Suprapubic skin (tissue), 4 donors: ENCODE measurements around the gene PTPRM. TPM values are rescaled to one million over a fixed set of nuclear protein-coding genes. Genes with fewer than 3 reads are reported as not detected.
"Not testable (repeated sequence)": the region's sequence is repeated elsewhere in the genome, so short reads cannot be mapped to it uniquely, and the experiment has no call there.

ENCODE experiments used
- DNase-seq, 2 donors: peaks; one replicate each; pipeline ENCODE4 v3.0.0-alpha.2; 2019; ENCODE audit warnings: low spot score in 2 of 2
- H3K27ac ChIP-seq: fragments of 200-600 bp; sonication (generic); one replicate; pipeline ENCODE4 v1.5.1; 2019
- H3K27me3 ChIP-seq: fragments of 200-600 bp; sonication (generic); one replicate; pipeline ENCODE4 v1.5.1; 2019
- H3K36me3 ChIP-seq: fragments of 200-600 bp; sonication (generic); one replicate; pipeline ENCODE4 v1.5.1; 2019
- H3K4me1 ChIP-seq: fragments of 200-600 bp; sonication (generic); one replicate; pipeline ENCODE4 v1.5.1; 2019
- H3K4me3 ChIP-seq: fragments of 200-600 bp; sonication (generic); one replicate; pipeline ENCODE4 v1.5.1; 2019; ENCODE audit warnings: mild to moderate bottlenecking
- H3K9me3 ChIP-seq: fragments of 200-600 bp; sonication (generic); one replicate; pipeline ENCODE4 v1.5.1; 2019
- EP300 ChIP-seq: sonication (generic); formaldehyde crosslinking; IDR thresholded peaks from one replicate; pipeline ENCODE4 v1.6.1; 2017; ENCODE audit warnings: antibody characterized with exemption
- POLR2A ChIP-seq, 2 donors: fragments of 450-650 bp; IDR thresholded peaks; one replicate each; pipeline ENCODE4 v1.6.1; 2017; ENCODE audit warnings: antibody characterized with exemption in 2 of 2, mild to moderate bottlenecking in 2 of 2, moderate library complexity in 2 of 2
- POLR2AphosphoS5 ChIP-seq, 3 donors: sonication (generic); formaldehyde crosslinking; IDR thresholded peaks; one replicate each; pipeline ENCODE4 v1.6.1; 2017; ENCODE audit warnings: antibody characterized with exemption in 3 of 3
- WGBS: methylation state at CpG from one replicate; pipeline ENCODE4 v1.1.5; 2018; 5-methylcytosine and 5-hydroxymethylcytosine counted together
- total RNA-seq, 4 donors: library from RNA; depleted of rRNA; stranded (reverse); fragments of >200 nt; gene quantifications; one replicate each; pipeline ENCODE4 v1.1.0, GENCODE V29; 2016
- TF ChIP-seq, protein P1 (sequence below), 2 donors: fragments of 200-600 bp in 1 of 2; fragments of 450-650 bp in 1 of 2; sonication (generic) in 1 of 2; IDR thresholded peaks; one replicate each; pipeline ENCODE4 v1.5.1; 2016 to 2019; ENCODE audit warnings: antibody characterized with exemption in 2 of 2, mild to moderate bottlenecking in 1 of 2, moderate library complexity in 1 of 2

Gene PTPRM
- total RNA-seq, 4 donors from 2014 or later: 19.8 to 73.7 (median 40.0) TPM

DNA sequence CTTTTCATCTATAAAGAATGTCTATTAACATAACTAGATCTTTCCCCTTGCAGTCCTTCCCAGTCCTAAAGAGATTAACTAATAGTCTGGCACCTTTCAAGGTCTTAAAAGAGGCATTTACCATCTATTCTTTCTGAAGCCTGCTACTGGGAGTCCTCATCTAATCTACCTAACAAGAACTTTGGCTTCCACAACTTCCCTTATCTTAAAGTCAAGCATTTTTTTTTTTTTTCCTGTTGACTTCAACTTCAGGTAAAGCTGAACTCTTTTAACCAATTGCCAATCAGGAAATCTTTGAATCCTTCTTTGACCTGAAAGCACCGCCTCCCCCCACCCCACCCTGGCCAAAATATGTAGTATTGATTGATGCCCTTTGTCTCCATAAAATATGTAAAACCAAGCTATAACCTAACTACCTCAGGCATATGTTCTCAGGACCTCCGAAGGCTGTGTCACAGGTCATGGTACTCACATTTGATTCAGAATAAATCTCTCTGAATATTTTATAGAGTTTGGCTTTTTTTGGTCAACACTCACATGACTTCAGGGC is 168.6 kb downstream of the PTPRM start:
- H3K4me3 ChIP-seq: no peak overlapping the region
- no peaks in the 10 kb centered on the region for H3K36me3 ChIP-seq
- H3K27ac ChIP-seq: no peak overlapping the region
- TF ChIP-seq EP300 (no peak), POLR2AphosphoS5 (IDR thresholded peaks at IDR 0.05) (no peak)
- no peaks in the 10 kb centered on the region for H3K9me3 ChIP-seq
- WGBS: 90% methylated on average over 2 of the region's 2 CpGs
- H3K27me3 ChIP-seq: no peaks in the 10 kb centered on the region
- DNase-seq: no peak
- H3K4me1 ChIP-seq: no peaks in the 10 kb centered on the region

DNA sequence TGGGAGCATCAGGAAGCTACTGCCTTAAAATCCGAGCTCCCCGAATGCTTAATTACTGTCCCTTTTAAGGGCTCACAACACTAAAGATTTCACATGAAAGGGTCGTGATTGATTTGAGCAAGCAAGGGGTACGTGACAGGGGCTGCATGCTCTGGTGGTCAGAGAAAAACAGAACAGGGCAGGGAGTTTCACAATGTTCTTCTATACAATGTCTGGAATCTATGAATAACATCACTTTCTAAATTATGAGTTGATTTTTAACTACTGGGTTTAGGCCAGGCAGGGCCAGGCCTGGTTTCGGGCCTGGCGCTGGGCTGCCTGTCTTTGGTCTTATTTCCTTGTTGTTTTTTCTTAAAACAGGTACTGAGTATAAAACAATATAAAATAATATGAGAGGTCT is 169.4 kb downstream of the PTPRM start:
- not testable (repeated sequence) for H3K9me3 ChIP-seq, H3K4me3 ChIP-seq, H3K27me3 ChIP-seq, H3K36me3 ChIP-seq, H3K27ac ChIP-seq, DNase-seq, H3K4me1 ChIP-seq
- WGBS: 94% methylated on average over 6 of the region's 6 CpGs

DNA sequence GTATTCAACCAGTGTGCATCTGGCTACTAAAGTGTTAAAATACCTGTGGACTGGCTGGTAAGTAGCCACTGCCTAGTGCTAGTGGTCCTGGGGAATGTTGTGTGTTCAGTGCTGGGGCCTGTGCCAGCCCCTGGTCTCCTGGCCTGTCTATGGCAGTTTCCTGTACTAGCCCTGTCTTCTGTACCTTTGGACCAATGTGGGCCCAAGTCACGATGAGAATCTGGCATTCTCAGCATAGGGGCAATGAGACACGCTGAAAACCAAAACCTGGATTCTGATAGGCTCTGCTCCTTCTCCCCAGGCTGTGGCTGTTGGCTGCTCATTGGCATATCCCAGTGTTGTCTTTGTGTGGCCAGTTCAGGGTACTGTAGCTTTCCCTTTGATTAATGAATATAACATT is 170.4 kb downstream of the PTPRM start:
- no peaks in the 10 kb centered on the region for H3K9me3 ChIP-seq
- no peak for DNase-seq
- TF ChIP-seq EP300: no peak
- TF ChIP-seq, protein P1, sequence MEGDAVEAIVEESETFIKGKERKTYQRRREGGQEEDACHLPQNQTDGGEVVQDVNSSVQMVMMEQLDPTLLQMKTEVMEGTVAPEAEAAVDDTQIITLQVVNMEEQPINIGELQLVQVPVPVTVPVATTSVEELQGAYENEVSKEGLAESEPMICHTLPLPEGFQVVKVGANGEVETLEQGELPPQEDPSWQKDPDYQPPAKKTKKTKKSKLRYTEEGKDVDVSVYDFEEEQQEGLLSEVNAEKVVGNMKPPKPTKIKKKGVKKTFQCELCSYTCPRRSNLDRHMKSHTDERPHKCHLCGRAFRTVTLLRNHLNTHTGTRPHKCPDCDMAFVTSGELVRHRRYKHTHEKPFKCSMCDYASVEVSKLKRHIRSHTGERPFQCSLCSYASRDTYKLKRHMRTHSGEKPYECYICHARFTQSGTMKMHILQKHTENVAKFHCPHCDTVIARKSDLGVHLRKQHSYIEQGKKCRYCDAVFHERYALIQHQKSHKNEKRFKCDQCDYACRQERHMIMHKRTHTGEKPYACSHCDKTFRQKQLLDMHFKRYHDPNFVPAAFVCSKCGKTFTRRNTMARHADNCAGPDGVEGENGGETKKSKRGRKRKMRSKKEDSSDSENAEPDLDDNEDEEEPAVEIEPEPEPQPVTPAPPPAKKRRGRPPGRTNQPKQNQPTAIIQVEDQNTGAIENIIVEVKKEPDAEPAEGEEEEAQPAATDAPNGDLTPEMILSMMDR (IDR thresholded peaks at IDR 0.05): no peak
- TF ChIP-seq POLR2AphosphoS5 (IDR thresholded peaks at IDR 0.05): no peak
- no peak for TF ChIP-seq POLR2A (IDR thresholded peaks at IDR 0.05)
- no peaks in the 10 kb centered on the region for H3K36me3 ChIP-seq
- WGBS: 96% methylated on average over 2 of the region's 2 CpGs
- no peak overlapping the region for H3K4me3 ChIP-seq
- peaks cover 3% of the 10 kb centered on the region for H3K4me1 ChIP-seq
- no peaks in the 10 kb centered on the region for H3K27me3 ChIP-seq
- H3K27ac ChIP-seq: no peak overlapping the region

DNA sequence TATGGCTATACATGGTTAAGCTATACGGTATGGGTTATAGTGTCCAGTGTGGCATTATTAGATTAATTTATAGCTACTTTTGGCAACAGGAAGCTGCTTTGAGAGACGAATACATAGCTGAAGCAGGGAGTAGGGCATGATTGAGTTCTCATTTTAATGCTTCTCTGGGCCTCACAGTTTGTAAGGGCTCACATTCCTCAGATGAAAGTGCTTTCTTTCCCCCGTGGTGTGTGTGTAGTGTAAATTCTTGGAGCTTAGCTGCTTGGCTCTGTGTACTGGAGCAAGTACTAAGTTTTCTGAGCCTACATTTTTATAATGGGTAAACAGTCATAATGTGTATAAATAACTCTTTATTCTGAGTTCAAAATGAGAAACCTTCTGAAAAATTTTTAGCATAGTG is 173.7 kb downstream of the PTPRM start:
- Histone ChIP-seq H3K36me3 (no peaks in the 10 kb centered on the region), H3K27ac (no peak overlapping the region), H3K4me1 (peaks cover 3% of the 10 kb centered on the region), H3K4me3 (no peak overlapping the region), H3K9me3 (peaks cover 3% of the 10 kb centered on the region), H3K27me3 (no peaks in the 10 kb centered on the region)
- DNase-seq: no peak
- WGBS: 46% methylated on average over 3 of the region's 3 CpGs
- TF ChIP-seq, protein P1 (IDR thresholded peaks at IDR 0.05): no peak
- TF ChIP-seq EP300 (no peak), POLR2AphosphoS5 (IDR thresholded peaks at IDR 0.05) (no peak), POLR2A (IDR thresholded peaks at IDR 0.05) (no peak)

DNA sequence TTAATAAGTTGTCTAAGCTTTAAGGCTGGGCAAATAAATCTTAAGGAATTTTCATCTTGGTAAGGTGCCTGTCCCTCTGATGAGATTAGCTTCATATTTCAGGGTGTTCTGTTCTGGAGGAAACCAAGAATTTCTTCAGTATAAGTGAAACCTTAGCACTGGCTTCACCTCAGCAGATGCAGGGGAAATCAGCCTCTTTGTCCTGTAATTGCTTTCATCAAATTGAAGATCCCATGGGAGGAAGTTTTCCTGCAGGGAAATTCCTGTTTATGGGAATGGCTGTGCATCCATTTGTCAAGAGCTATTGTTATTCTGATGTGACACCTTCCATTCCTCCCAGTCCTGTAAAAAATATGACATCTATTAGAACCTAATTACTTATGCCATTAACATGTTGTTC is 174.5 kb downstream of the PTPRM start:
- DNase-seq: no peak
- H3K4me1 ChIP-seq: peaks cover 3% of the 10 kb centered on the region
- no peak overlapping the region for H3K4me3 ChIP-seq
- no peak overlapping the region for H3K27ac ChIP-seq
- no peaks in the 10 kb centered on the region for H3K27me3 ChIP-seq
- no peaks in the 10 kb centered on the region for H3K36me3 ChIP-seq
- H3K9me3 ChIP-seq: peaks cover 6% of the 10 kb centered on the region
- no peak for TF ChIP-seq EP300
- no peak for TF ChIP-seq POLR2AphosphoS5 (IDR thresholded peaks at IDR 0.05)
- TF ChIP-seq, protein P1 (IDR thresholded peaks at IDR 0.05): no peak
- TF ChIP-seq POLR2A (IDR thresholded peaks at IDR 0.05): no peak

DNA sequence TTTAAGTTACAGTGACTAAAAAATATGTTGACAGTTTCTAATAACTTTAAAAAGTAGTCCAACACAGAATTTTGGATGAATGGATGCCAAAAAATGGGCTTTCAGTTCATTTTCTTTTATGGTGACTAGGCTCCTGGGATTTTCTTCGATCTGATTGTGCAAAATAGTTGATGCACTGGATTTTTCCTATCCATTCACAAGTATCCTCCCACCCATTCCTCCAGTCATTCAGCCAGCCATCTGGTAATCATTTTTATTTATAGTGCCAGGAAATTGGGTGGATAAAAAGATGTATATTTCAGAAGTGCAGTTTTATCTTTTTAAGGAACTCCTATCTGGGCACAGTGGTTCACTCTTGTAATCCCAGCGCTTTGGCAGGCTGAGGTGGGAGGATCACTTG is 175.1 kb downstream of the PTPRM start:
- Histone ChIP-seq H3K36me3 (no peaks in the 10 kb centered on the region), H3K9me3 (peaks cover 6% of the 10 kb centered on the region), H3K4me3 (no peak overlapping the region), H3K4me1 (peaks cover 3% of the 10 kb centered on the region), H3K27ac (no peak overlapping the region), H3K27me3 (no peaks in the 10 kb centered on the region)
- TF ChIP-seq POLR2AphosphoS5 (IDR thresholded peaks at IDR 0.05) (no peak), EP300 (no peak), POLR2A (IDR thresholded peaks at IDR 0.05) (no peak)
- TF ChIP-seq, protein P1 (IDR thresholded peaks at IDR 0.05): no peak
- WGBS: 44% methylated on average over 2 of the region's 2 CpGs
- DNase-seq: no peak
